ENCODE measurements around the gene TIPRL. TPM values are rescaled to one million over a fixed set of nuclear protein-coding genes. Genes with fewer than 3 reads are reported as not detected.

Gene TIPRL
- total and polyA plus RNA-seq, 9 of the 15 experiments (the other 6 are each of a cell fraction or from before 2014, with no cell fraction given) = 41.4 to 90.2 (median 69.9) TPM

DNA sequence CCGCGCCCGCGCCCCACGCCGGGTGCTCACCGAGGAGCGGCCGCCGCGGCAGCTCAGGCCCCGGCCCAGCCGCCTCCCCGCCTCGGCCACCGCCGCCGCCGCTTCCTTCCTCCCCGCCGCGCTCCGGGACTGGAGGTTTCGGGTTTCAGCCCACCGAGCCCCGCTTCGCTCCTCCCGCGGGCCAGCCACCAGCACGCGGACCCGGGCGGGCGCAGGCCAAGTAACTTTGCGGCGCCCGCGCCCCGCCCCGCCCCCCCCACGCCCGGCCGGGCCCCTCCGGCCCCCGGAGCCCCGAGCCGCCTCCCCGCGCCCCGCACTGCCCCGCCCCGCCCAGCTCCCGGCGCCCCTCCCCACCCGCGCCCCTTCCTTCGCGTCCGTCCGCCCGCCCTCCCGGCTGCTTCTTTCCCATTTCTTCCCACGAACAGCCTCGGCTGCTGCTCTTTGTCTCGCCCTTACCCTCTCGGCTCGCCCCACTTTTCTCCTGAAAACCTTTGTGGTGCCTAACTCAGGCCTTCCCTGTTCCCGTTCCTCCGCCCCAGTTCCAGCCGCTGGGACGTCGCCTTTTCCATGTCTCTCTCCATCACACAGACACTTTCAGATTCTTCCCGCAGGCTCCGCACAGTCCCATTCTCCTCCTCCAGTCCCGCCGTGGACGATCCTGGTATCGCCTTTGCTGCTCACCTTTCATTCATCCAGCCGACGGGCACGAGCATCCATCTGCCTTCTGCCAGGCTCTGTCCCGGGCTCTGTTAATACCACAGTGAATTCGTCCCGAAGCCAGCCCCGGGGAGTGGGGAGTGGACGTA lies 41.9 kb upstream of the TIPRL start, which contains the start of gene GPR161 (continued):
- TF ChIP-seq, protein P1, sequence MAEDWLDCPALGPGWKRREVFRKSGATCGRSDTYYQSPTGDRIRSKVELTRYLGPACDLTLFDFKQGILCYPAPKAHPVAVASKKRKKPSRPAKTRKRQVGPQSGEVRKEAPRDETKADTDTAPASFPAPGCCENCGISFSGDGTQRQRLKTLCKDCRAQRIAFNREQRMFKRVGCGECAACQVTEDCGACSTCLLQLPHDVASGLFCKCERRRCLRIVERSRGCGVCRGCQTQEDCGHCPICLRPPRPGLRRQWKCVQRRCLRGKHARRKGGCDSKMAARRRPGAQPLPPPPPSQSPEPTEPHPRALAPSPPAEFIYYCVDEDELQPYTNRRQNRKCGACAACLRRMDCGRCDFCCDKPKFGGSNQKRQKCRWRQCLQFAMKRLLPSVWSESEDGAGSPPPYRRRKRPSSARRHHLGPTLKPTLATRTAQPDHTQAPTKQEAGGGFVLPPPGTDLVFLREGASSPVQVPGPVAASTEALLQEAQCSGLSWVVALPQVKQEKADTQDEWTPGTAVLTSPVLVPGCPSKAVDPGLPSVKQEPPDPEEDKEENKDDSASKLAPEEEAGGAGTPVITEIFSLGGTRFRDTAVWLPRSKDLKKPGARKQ (CRISPR knock-in tag; IDR thresholded peaks at IDR 0.05) = no peak
- TF ChIP-seq SMARCB1 (IDR thresholded peaks at IDR 0.05; ENCODE audit: insufficient read length, low read depth) (no peak), FOXJ2 (tag; IDR thresholded peaks at IDR 0.05) (no peak), PHF20 (IDR thresholded peaks at IDR 0.05; ENCODE audit: partially characterized antibody) (no peak), PCBP2 (IDR thresholded peaks at IDR 0.05; ENCODE audit: low read depth, low read length, poor library complexity, severe bottlenecking) (no peak), ZFX (CRISPR knock-in tag; IDR thresholded peaks at IDR 0.05) (0 out of 2 replicates have a peak, but pooled peaks have one; percentile 13), CBX8 (IDR thresholded peaks at IDR 0.05; ENCODE audit: borderline replicate concordance, extremely low read depth, low read depth, low read length, poor library complexity, severe bottlenecking) (no peak), KLF1 (tag; IDR thresholded peaks at IDR 0.05) (no peak), WHSC1 (IDR thresholded peaks at IDR 0.05; ENCODE audit: low read length) (no peak), FOXP1 (CRISPR knock-in tag; IDR thresholded peaks at IDR 0.05) (no peak), RB1 (IDR thresholded peaks at IDR 0.05; ENCODE audit: low read depth) (peak; percentile 59; the same call in 1 of the 2 replicates), SMAD4 (CRISPR knock-in tag; conservative IDR thresholded peaks at IDR 0.05) (peak; percentile 2; the same call in 1 of the 2 replicates), ZNF124 (CRISPR knock-in tag; IDR thresholded peaks at IDR 0.05) (no peak), FIP1L1 (IDR thresholded peaks at IDR 0.05; ENCODE audit: low read depth, low read length, poor library complexity, severe bottlenecking) (no peak), BRCA1 (IDR thresholded peaks at IDR 0.05) (no peak), BRCA1 (CRISPR knock-in tag; IDR thresholded peaks at IDR 0.05) (no peak), MED1 (CRISPR knock-in tag; IDR thresholded peaks at IDR 0.05; ENCODE audit: borderline replicate concordance) (no peak), BCOR (IDR thresholded peaks at IDR 0.05) (no peak), NFE2L1 (tag; IDR thresholded peaks at IDR 0.05; ENCODE audit: borderline replicate concordance, low read depth) (no peak)
- TF ChIP-seq, protein P2, sequence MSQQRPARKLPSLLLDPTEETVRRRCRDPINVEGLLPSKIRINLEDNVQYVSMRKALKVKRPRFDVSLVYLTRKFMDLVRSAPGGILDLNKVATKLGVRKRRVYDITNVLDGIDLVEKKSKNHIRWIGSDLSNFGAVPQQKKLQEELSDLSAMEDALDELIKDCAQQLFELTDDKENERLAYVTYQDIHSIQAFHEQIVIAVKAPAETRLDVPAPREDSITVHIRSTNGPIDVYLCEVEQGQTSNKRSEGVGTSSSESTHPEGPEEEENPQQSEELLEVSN (IDR thresholded peaks at IDR 0.05; ENCODE audit: borderline replicate concordance in 1 of 2, extremely low read depth in 1 of 2, insufficient read depth in 1 of 2, insufficient read length in 1 of 2, low read depth in 1 of 2, low read length in 1 of 2, poor library complexity in 1 of 2, severe bottlenecking in 1 of 2) = peak; percentile 28 to 86
- TF ChIP-seq, protein P3, sequence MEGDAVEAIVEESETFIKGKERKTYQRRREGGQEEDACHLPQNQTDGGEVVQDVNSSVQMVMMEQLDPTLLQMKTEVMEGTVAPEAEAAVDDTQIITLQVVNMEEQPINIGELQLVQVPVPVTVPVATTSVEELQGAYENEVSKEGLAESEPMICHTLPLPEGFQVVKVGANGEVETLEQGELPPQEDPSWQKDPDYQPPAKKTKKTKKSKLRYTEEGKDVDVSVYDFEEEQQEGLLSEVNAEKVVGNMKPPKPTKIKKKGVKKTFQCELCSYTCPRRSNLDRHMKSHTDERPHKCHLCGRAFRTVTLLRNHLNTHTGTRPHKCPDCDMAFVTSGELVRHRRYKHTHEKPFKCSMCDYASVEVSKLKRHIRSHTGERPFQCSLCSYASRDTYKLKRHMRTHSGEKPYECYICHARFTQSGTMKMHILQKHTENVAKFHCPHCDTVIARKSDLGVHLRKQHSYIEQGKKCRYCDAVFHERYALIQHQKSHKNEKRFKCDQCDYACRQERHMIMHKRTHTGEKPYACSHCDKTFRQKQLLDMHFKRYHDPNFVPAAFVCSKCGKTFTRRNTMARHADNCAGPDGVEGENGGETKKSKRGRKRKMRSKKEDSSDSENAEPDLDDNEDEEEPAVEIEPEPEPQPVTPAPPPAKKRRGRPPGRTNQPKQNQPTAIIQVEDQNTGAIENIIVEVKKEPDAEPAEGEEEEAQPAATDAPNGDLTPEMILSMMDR (IDR thresholded peaks at IDR 0.05 in 2 of 3, conservative IDR thresholded peaks at IDR 0.05 in 1 of 3; ENCODE audit: insufficient read depth in 2 of 3, low read depth in 1 of 3, low read length in 3 of 3) = no peak
